K562 (cell line): ENCODE results near the gene AZU1. TPM values are rescaled to one million over a fixed set of nuclear protein-coding genes. Genes with fewer than 3 reads are reported as not detected.

Experiments used
- DNMT1 ChIP-seq: fragments of 450-650 bp; IDR thresholded peaks from 2 replicates; pipeline ENCODE4 v1.6.1; 2016; ENCODE audit warnings: antibody characterized with exemption, mild to moderate bottlenecking
- KDM2B ChIP-seq: fragments of 250-450 bp; sonication (Bioruptor Pico); IDR thresholded peaks from 2 replicates; pipeline ENCODE4 v1.8.0; 2021; ENCODE audit warnings: mild to moderate bottlenecking, moderate library complexity
- STAT6 ChIP-seq: sonication (generic); formaldehyde crosslinking; IDR thresholded peaks from 2 replicates; pipeline ENCODE4 v1.8.1; 2023; ENCODE audit warnings: mild to moderate bottlenecking, missing genetic modification reagents
- ZBTB1 ChIP-seq: sonication (generic); formaldehyde crosslinking; IDR thresholded peaks from 2 replicates; pipeline ENCODE4 v1.8.1; 2023; ENCODE audit warnings: missing genetic modification reagents, low read depth, mild to moderate bottlenecking, borderline replicate concordance
- ZNF175 ChIP-seq: fragments of 200-800 bp; sonication (Bioruptor generic); IDR thresholded peaks from 2 replicates; pipeline ENCODE4 v1.6.1; 2016; ENCODE audit warnings: low read depth, mild to moderate bottlenecking, missing genetic modification characterization, missing compliant biosample characterization
- polyA plus RNA-seq, 8 experiments: library from polyadenylated mRNA; depleted of rRNA in 4 of 8; stranded (reverse) in 5 of 8; unstranded in 3 of 8; fragments of >200 nt; fragmentation: Nextera tagmentation in 2 of 8; fragmentation: Illumina TruSeq in 1 of 8; extraction: Ambion mirVana in 2 of 8; extraction: Trizol in 1 of 8; gene quantifications; 2 replicates each; pipeline versions ENCODE4 v1.2.1 to v1.2.3, GENCODE V29; 2011 to 2014; ENCODE audit warnings: inconsistent platforms in 1 of 8, missing spikeins in 1 of 8
- total RNA-seq, 7 experiments: library from RNA; depleted of rRNA in 6 of 7; stranded (reverse); fragments of >200 nt in 6 of 7; fragmentation: Illumina TruSeq in 2 of 7; extraction: Trizol in 2 of 7; gene quantifications; 2 replicates each; pipeline versions ENCODE4 v1.2.1 to v1.2.3, GENCODE V29; 2011 to 2021; ENCODE audit warnings: low replicate concordance in 1 of 7
- TF ChIP-seq, protein P1 (sequence below): fragments of 200-600 bp; sonication (generic); IDR thresholded peaks from one replicate; pipeline ENCODE4 v1.6.1; 2012; ENCODE audit warnings: mild to moderate bottlenecking, low read depth, low read length, inconsistent platforms
- TF ChIP-seq, protein P2 (sequence below): fragments of 450-650 bp; IDR thresholded peaks from 2 replicates; pipeline ENCODE4 v1.6.1; 2016; ENCODE audit warnings: antibody characterized with exemption
- TF ChIP-seq, protein P3 (sequence below): IDR thresholded peaks from 3 replicates; pipeline ENCODE4 v1.6.1; 2011; ENCODE audit warnings: borderline replicate concordance, mild to moderate bottlenecking; ENCODE audit not compliant: insufficient read length, insufficient read depth

Gene AZU1
- total and polyA plus RNA-seq, 9 of the 15 experiments (the other 6 are each of a cell fraction or from before 2014, with no cell fraction given): 0.29 to 1.9 (median 0.59) TPM; not detected in 3

GRCh38 chr19:796692-797527, 30.7 kb upstream of the AZU1 start, which contains the start of gene PTBP1 (continued):
- TF ChIP-seq, protein P1, sequence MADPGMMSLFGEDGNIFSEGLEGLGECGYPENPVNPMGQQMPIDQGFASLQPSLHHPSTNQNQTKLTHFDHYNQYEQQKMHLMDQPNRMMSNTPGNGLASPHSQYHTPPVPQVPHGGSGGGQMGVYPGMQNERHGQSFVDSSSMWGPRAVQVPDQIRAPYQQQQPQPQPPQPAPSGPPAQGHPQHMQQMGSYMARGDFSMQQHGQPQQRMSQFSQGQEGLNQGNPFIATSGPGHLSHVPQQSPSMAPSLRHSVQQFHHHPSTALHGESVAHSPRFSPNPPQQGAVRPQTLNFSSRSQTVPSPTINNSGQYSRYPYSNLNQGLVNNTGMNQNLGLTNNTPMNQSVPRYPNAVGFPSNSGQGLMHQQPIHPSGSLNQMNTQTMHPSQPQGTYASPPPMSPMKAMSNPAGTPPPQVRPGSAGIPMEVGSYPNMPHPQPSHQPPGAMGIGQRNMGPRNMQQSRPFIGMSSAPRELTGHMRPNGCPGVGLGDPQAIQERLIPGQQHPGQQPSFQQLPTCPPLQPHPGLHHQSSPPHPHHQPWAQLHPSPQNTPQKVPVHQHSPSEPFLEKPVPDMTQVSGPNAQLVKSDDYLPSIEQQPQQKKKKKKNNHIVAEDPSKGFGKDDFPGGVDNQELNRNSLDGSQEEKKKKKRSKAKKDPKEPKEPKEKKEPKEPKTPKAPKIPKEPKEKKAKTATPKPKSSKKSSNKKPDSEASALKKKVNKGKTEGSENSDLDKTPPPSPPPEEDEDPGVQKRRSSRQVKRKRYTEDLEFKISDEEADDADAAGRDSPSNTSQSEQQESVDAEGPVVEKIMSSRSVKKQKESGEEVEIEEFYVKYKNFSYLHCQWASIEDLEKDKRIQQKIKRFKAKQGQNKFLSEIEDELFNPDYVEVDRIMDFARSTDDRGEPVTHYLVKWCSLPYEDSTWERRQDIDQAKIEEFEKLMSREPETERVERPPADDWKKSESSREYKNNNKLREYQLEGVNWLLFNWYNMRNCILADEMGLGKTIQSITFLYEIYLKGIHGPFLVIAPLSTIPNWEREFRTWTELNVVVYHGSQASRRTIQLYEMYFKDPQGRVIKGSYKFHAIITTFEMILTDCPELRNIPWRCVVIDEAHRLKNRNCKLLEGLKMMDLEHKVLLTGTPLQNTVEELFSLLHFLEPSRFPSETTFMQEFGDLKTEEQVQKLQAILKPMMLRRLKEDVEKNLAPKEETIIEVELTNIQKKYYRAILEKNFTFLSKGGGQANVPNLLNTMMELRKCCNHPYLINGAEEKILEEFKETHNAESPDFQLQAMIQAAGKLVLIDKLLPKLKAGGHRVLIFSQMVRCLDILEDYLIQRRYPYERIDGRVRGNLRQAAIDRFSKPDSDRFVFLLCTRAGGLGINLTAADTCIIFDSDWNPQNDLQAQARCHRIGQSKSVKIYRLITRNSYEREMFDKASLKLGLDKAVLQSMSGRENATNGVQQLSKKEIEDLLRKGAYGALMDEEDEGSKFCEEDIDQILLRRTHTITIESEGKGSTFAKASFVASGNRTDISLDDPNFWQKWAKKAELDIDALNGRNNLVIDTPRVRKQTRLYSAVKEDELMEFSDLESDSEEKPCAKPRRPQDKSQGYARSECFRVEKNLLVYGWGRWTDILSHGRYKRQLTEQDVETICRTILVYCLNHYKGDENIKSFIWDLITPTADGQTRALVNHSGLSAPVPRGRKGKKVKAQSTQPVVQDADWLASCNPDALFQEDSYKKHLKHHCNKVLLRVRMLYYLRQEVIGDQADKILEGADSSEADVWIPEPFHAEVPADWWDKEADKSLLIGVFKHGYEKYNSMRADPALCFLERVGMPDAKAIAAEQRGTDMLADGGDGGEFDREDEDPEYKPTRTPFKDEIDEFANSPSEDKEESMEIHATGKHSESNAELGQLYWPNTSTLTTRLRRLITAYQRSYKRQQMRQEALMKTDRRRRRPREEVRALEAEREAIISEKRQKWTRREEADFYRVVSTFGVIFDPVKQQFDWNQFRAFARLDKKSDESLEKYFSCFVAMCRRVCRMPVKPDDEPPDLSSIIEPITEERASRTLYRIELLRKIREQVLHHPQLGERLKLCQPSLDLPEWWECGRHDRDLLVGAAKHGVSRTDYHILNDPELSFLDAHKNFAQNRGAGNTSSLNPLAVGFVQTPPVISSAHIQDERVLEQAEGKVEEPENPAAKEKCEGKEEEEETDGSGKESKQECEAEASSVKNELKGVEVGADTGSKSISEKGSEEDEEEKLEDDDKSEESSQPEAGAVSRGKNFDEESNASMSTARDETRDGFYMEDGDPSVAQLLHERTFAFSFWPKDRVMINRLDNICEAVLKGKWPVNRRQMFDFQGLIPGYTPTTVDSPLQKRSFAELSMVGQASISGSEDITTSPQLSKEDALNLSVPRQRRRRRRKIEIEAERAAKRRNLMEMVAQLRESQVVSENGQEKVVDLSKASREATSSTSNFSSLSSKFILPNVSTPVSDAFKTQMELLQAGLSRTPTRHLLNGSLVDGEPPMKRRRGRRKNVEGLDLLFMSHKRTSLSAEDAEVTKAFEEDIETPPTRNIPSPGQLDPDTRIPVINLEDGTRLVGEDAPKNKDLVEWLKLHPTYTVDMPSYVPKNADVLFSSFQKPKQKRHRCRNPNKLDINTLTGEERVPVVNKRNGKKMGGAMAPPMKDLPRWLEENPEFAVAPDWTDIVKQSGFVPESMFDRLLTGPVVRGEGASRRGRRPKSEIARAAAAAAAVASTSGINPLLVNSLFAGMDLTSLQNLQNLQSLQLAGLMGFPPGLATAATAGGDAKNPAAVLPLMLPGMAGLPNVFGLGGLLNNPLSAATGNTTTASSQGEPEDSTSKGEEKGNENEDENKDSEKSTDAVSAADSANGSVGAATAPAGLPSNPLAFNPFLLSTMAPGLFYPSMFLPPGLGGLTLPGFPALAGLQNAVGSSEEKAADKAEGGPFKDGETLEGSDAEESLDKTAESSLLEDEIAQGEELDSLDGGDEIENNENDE: no peak
- TF ChIP-seq DNMT1 (no peak), ZNF175 (CRISPR knock-in tag) (peak; percentile 95), KDM2B (CRISPR knock-in tag) (no peak), ZBTB1 (CRISPR knock-in tag) (peak; percentile 69; the same call in 1 of the 2 replicates), STAT6 (no peak)
- TF ChIP-seq, protein P2, sequence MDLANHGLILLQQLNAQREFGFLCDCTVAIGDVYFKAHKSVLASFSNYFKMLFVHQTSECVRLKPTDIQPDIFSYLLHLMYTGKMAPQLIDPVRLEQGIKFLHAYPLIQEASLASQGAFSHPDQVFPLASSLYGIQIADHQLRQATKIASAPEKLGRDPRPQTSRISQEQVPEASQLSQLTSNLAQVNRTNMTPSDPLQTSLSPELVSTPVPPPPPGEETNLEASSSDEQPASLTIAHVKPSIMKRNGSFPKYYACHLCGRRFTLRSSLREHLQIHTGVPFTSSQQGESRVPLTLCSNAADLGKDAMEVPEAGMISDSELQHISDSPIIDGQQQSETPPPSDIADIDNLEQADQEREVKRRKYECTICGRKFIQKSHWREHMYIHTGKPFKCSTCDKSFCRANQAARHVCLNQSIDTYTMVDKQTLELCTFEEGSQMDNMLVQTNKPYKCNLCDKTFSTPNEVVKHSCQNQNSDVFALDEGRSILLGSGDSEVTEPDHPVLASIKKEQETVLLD: peak; percentile 73
- TF ChIP-seq, protein P3, sequence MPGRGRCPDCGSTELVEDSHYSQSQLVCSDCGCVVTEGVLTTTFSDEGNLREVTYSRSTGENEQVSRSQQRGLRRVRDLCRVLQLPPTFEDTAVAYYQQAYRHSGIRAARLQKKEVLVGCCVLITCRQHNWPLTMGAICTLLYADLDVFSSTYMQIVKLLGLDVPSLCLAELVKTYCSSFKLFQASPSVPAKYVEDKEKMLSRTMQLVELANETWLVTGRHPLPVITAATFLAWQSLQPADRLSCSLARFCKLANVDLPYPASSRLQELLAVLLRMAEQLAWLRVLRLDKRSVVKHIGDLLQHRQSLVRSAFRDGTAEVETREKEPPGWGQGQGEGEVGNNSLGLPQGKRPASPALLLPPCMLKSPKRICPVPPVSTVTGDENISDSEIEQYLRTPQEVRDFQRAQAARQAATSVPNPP: no peak
